Retinal pigment epithelial cell (primary cell): Measurements from ENCODE around the gene PLCB4.

Experiments used
- DNase-seq: peaks from one replicate; pipeline ENCODE4 v3.0.0-alpha.2; 2010; ENCODE audit warnings: low read depth
- H3K4me3 ChIP-seq: 2 replicates; pipeline ENCODE4 v1.5.1; 2011; ENCODE audit warnings: mild to moderate bottlenecking, low read length, control low read depth, moderate library complexity
- TF ChIP-seq, protein P1 (sequence below): conservative IDR thresholded peaks from 2 replicates; pipeline ENCODE4 v1.5.1; 2011; ENCODE audit warnings: low read depth, low read length, control low read depth, inconsistent platforms

PLCB4 gene

DNA sequence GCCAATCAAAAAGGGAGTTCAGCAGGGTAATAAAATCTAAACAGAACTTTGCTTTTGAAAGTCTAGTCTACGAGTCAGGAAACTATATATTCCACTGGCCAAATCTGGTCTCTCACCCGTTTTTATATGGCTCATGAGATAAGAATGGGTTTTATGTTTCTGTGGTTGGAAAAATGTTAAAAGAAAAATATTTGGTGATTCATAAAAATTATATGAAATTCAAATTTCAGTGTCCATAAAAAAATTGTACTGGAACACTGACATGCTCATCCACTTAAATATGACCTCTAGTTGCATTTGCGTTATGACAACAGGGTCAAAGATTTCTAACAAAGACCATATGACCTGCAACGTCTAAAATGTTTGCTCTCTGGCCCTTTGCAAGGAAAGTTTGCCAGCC, 423.2 kb downstream of the PLCB4 start:
- DNase-seq, result no peak
- TF ChIP-seq, protein P1, sequence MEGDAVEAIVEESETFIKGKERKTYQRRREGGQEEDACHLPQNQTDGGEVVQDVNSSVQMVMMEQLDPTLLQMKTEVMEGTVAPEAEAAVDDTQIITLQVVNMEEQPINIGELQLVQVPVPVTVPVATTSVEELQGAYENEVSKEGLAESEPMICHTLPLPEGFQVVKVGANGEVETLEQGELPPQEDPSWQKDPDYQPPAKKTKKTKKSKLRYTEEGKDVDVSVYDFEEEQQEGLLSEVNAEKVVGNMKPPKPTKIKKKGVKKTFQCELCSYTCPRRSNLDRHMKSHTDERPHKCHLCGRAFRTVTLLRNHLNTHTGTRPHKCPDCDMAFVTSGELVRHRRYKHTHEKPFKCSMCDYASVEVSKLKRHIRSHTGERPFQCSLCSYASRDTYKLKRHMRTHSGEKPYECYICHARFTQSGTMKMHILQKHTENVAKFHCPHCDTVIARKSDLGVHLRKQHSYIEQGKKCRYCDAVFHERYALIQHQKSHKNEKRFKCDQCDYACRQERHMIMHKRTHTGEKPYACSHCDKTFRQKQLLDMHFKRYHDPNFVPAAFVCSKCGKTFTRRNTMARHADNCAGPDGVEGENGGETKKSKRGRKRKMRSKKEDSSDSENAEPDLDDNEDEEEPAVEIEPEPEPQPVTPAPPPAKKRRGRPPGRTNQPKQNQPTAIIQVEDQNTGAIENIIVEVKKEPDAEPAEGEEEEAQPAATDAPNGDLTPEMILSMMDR, result no peak
- H3K4me3 ChIP-seq, result no peak overlapping the region

DNA sequence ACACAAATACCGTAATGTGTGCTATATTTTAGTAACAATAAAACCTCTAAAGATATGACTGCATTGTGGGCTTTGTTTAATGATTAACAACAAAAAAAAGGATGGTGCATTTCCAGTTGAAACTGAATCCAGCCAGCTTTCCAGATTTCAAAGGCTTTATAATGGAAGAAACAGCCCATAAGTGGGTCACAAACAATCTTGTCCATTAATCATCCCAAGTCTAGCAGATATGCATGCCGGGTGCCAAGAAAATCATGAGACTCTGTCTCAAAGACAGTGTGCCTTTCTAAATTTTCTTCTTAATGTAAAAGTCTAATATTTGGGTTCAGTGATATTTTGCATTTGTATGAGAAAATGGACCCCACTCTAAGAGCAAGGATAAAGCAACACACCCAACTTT, 424.9 kb downstream of the PLCB4 start:
- TF ChIP-seq, protein P1, result no peak
- H3K4me3 ChIP-seq, result no peak overlapping the region
- DNase-seq, result no peak

DNA sequence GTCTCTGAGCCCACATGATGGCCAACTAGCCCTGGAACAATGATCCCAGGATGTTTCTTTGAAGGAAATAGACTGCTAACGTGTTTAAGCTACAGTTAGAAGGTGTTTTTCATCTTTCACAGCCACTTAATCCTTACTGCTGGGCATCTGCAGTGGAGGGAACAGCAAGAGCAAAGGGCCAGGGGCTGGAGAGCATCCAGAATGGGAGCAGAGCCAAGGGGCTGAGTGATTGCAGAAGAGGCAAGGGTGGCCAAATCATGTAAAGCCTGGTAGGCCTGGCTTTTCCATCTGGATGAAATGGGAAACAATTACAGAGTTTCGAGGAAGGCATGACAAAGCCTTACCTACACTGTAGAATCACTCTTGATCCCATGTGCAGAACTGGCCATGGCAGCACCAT, 426.8 kb downstream of the PLCB4 start:
- H3K4me3 ChIP-seq, result no peak overlapping the region
- DNase-seq, result no peak
- TF ChIP-seq, protein P1, result no peak

DNA sequence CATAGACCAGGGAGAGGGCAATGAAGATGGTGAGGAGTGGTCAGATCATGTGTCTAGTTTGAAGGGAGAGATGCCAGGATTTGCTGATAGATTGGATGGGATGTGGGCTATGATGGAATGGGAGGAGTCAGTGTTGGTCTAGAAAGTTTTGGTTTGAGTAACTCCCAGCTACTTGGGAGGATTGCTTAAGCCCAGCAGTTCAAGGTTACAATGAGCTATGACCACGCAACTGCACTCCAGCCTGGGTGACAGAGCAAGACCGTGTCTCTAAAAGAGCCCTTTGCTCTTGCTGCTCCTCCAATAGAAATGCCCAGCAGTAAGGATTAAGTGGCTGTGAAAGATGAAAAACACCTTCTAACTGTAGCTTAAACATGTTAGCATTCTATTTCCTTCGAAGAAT, 427.3 kb downstream of the PLCB4 start:
- no peak overlapping the region for H3K4me3 ChIP-seq
- no peak for DNase-seq
- TF ChIP-seq, protein P1, result no peak

DNA sequence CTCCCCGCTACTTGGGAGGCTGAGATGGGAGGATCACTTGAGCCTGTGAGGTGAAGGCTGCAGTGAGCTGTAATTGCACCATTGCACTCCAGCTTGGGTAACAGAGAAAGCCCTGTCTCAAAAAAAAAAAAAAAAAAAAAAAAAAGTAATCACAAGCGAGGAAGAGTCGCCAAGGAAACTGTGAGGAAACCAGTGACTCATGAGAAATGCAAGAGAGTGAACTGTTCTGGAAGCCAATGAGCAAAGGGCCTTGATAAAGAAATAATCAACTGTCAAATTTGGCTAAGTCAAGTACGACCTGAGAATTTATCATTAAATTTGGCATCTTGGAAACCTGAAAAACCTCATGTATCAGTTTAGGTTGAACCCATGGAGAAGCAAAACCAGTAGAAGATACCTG, 429.4 kb downstream of the PLCB4 start:
- H3K4me3 ChIP-seq, result no peak overlapping the region
- DNase-seq, result no peak
- TF ChIP-seq, protein P1, result no peak

DNA sequence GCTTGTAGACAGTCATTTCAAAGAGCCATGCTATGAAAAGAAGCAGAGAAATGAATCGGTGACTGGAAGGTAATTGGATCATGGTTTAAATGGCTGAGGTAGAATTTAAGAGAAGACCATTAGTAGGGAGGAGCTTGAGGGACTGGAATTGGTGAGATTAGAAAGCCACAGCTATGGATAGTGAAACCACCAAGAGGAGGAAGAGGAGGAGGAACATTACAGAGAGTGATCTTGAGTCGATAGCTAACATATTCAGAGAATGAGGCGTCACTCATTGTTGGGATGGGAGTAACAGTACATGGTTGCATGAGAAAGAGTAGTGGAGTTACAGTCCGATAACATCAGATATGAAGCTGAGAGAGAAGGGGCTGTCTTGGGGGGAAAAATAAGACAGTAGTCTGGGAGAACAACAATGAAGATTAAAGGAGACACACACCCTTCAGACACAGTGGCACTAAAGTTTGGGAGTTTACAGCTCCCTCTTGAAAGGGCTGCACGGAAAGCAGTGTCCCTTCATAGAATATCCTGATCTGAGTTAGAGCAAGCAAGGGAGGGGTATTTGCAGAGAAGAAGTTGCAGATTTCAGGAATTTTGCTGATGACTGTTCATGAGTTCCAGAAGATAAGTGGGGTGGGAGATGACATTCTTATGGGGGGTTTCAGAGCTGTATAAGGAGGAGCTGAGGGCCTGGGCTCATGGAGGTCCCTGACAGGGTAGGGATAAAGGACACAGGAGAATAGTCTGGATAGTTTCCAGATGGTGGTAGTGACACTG, 430.4 kb downstream of the PLCB4 start:
- no peak overlapping the region for H3K4me3 ChIP-seq
- DNase-seq, result no peak
- TF ChIP-seq, protein P1, result no peak

DNA sequence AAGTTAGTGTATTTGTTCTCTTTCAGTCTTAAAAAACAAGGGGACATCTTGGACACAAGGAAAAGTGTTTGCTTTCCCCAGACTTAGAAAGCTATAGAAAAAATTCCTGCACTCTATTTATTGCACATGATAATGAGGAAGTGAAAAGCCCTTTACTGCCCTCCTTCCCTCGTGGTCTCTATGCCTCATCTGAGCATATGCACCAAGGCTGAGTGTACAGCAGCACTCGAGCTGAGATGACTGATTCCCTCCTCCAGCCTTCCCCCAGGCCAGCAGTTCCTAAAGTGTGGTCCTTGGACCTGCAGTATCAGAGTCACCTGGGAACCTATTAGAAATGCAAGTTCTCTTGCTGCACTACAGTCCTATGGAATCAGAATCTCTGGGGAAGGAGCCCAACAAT, 431.2 kb downstream of the PLCB4 start:
- TF ChIP-seq, protein P1, result no peak
- H3K4me3 ChIP-seq, result no peak overlapping the region
- no peak for DNase-seq
